ENCODE results near the gene ZFHX3. TPM values are rescaled to one million over a fixed set of nuclear protein-coding genes. Genes with fewer than 3 reads are reported as not detected.

Gene ZFHX3
- total and polyA plus RNA-seq, 2 donors (not counting 1 experiment from before 2014, with no cell fraction given) = 4.7 to 7.3 TPM

DNA sequence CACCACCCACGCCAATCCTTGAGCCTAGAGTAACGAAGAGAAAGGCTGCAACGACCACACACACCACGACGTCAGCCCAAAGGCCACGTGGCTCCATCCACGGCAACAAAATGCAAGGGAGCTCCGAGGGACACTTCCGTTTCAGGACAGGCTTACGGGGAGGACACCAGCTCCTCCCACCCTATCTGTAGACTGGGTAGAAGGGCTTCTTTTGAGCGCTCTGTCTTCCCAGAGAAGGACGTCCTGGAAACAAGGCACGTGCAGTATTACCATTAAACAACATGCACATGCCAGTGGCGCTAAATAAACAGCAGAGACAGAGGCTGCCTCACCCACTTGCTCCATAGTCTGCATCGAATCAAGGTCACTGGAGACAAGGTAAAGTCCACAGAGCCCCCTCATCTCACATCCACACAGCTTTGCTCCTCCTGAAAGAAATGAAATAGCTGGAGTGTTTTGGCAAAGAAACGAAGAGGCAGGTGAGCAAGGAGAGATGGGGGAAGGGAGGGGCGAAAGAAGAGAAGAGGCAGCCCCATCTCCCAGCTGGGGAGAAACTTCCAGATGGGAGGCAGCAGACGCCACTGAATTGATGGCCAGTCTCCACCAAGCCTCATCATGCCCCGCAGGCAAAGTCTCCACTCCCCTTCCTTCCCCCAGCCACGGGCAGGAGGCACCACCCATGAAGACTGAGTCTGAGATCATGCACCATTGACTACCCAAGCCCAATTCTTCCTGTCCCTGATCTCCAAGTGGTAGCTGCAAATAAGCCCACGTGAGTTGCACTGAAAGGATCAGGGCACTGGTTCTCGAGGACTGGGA is 24.0 kb downstream of the ZFHX3 start:
- no peak for DNase-seq (ENCODE audit: low read depth in 2 of 2)
- Histone ChIP-seq H3K4me2 (ENCODE audit: extremely low read depth, insufficient read depth, low read length) (no peak overlapping the region), H3K79me2 (ENCODE audit: control insufficient read depth, insufficient read depth, low read length) (peaks cover 77% of the 10 kb centered on the region), H3K4me1 (ENCODE audit: control insufficient read depth, extremely low read depth, insufficient read depth, low read length) (peaks cover 35% of the 10 kb centered on the region), H3K27ac (ENCODE audit: insufficient read depth, low read length) (no peak overlapping the region), H3K36me3 (ENCODE audit: control insufficient read depth, insufficient read depth, low read length) (no peaks in the 10 kb centered on the region), H3K9ac (ENCODE audit: insufficient read depth, low read length) (no peak overlapping the region), H3K4me3 (replicated peaks in 1 of 4; ENCODE audit: control extremely low read depth in 1 of 4, insufficient read depth in 1 of 4, low read depth in 3 of 4, low read length in 4 of 4) (no peak overlapping the region), H3K9me3 (ENCODE audit: control insufficient read depth, insufficient read depth, low read depth, low read length) (no peaks in the 10 kb centered on the region), H2AFZ (ENCODE audit: low read length) (no peak overlapping the region), H3K27me3 (ENCODE audit: control insufficient read depth, insufficient read depth, low read length) (no peaks in the 10 kb centered on the region), H4K20me1 (ENCODE audit: control insufficient read depth, extremely low read depth, insufficient read depth, low read length) (no peaks in the 10 kb centered on the region)
- TF ChIP-seq CTCF (conservative IDR thresholded peaks at IDR 0.05 in 1 of 2, IDR thresholded peaks at IDR 0.05 in 1 of 2; ENCODE audit: low read depth in 1 of 2, low read length in 2 of 2) (no peak), EZH2 (IDR thresholded peaks at IDR 0.05; ENCODE audit: low read length, missing control alignments) (no peak)

DNA sequence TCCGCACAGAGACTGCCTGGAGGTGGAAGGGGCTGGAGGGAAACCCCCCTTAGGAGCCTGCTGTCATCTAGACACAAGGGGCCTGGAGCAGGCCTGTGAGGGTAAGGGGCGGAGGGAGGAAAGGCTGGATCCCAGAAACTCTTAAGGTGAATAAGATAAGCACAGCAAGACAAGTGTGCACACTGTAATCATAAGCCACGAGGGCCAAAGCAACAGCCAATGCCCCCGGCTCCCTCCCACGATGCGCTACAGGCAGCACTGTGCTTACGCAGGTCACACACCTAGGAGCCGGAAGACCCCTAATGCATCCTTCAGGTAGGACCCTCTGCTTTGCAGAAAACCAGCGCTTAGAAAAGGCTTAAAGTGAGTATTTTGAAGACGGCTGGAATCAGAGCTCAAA is 24.6 kb downstream of the ZFHX3 start:
- no peak overlapping the region for H2AFZ ChIP-seq (ENCODE audit: low read length)
- H3K79me2 ChIP-seq (ENCODE audit: control insufficient read depth, insufficient read depth, low read length) = peaks cover 76% of the 10 kb centered on the region
- H3K4me2 ChIP-seq (ENCODE audit: extremely low read depth, insufficient read depth, low read length) = no peak overlapping the region
- H3K36me3 ChIP-seq (ENCODE audit: control insufficient read depth, insufficient read depth, low read length) = no peaks in the 10 kb centered on the region
- H3K27ac ChIP-seq (ENCODE audit: insufficient read depth, low read length) = no peak overlapping the region
- DNase-seq (ENCODE audit: low read depth in 2 of 2) = no peak
- H3K4me1 ChIP-seq (ENCODE audit: control insufficient read depth, extremely low read depth, insufficient read depth, low read length) = peaks cover 38% of the 10 kb centered on the region
- H3K27me3 ChIP-seq (ENCODE audit: control insufficient read depth, insufficient read depth, low read length) = no peaks in the 10 kb centered on the region
- no peak overlapping the region for H3K9ac ChIP-seq (ENCODE audit: insufficient read depth, low read length)
- H4K20me1 ChIP-seq (ENCODE audit: control insufficient read depth, extremely low read depth, insufficient read depth, low read length) = no peaks in the 10 kb centered on the region
- no peak overlapping the region for H3K4me3 ChIP-seq (replicated peaks in 1 of 4; ENCODE audit: control extremely low read depth in 1 of 4, insufficient read depth in 1 of 4, low read depth in 3 of 4, low read length in 4 of 4)
- no peaks in the 10 kb centered on the region for H3K9me3 ChIP-seq (ENCODE audit: control insufficient read depth, insufficient read depth, low read depth, low read length)
- no peak for TF ChIP-seq EZH2 (IDR thresholded peaks at IDR 0.05; ENCODE audit: low read length, missing control alignments)
- no peak for TF ChIP-seq CTCF (conservative IDR thresholded peaks at IDR 0.05 in 1 of 2, IDR thresholded peaks at IDR 0.05 in 1 of 2; ENCODE audit: low read depth in 1 of 2, low read length in 2 of 2)

GRCh38 chr16:73022534-73022933 is 25.4 kb downstream of the ZFHX3 start:
- DNase-seq (ENCODE audit: low read depth in 2 of 2) = no peak
- no peak overlapping the region for H2AFZ ChIP-seq (ENCODE audit: low read length)
- no peak overlapping the region for H3K4me3 ChIP-seq (replicated peaks in 1 of 4; ENCODE audit: control extremely low read depth in 1 of 4, insufficient read depth in 1 of 4, low read depth in 3 of 4, low read length in 4 of 4)
- no peaks in the 10 kb centered on the region for H4K20me1 ChIP-seq (ENCODE audit: control insufficient read depth, extremely low read depth, insufficient read depth, low read length)
- H3K9ac ChIP-seq (ENCODE audit: insufficient read depth, low read length) = no peak overlapping the region
- no peaks in the 10 kb centered on the region for H3K9me3 ChIP-seq (ENCODE audit: control insufficient read depth, insufficient read depth, low read depth, low read length)
- no peak overlapping the region for H3K27ac ChIP-seq (ENCODE audit: insufficient read depth, low read length)
- peaks cover 34% of the 10 kb centered on the region for H3K4me1 ChIP-seq (ENCODE audit: control insufficient read depth, extremely low read depth, insufficient read depth, low read length)
- no peak for TF ChIP-seq EZH2 (IDR thresholded peaks at IDR 0.05; ENCODE audit: low read length, missing control alignments)
- peak in 1 of 2 donors; percentile 2 for TF ChIP-seq CTCF (conservative IDR thresholded peaks at IDR 0.05 in 1 of 2, IDR thresholded peaks at IDR 0.05 in 1 of 2; ENCODE audit: low read depth in 1 of 2, low read length in 2 of 2)
- no peak overlapping the region for H3K4me2 ChIP-seq (ENCODE audit: extremely low read depth, insufficient read depth, low read length)
- H3K27me3 ChIP-seq (ENCODE audit: control insufficient read depth, insufficient read depth, low read length) = no peaks in the 10 kb centered on the region
- H3K36me3 ChIP-seq (ENCODE audit: control insufficient read depth, insufficient read depth, low read length) = no peaks in the 10 kb centered on the region
- peaks cover 74% of the 10 kb centered on the region for H3K79me2 ChIP-seq (ENCODE audit: control insufficient read depth, insufficient read depth, low read length)

Data from fibroblast of lung (primary cell).